Anterior cingulate cortex (tissue), 58 donors: ENCODE results near the gene USP24.

Source experiments
- DNase-seq, 58 donors: peaks; one replicate each; lab custom pipeline; 2025; lab: John Stamatoyannopoulos, UW

The USP24 gene

DNA sequence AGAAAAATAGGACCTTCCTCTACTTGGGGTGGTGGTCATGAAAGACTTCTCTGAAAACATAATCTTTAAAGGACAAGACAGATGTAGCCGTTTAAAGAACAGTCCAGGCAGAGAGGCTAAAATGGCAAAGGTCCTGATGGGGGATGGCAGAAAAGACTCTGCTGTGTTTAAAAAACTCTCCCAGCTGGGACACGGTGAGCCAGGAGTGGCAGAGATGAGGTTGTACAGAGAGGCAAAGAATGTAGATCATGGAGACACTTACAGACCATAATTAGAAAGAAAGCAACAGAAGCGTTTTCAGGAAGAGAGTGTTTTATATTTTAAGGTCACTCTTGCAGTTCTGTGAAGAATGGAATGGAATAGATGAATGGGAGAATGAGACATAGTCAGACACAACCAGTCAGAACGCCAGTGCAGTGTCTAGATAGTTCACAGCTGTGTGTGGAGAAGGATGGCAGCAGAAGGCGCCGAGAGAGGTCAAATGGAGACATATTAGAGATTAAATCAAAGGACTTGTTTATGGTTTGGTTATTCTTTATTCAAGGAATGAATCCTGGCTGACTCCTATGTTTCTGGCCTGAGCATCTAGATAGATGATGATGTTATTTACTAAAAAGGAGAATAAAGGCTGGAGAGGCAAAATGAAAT, 47.8 kb downstream of the USP24 start:
- no peak for DNase-seq

- no peak for DNase-seq
These were observed 50.3 kb downstream of the USP24 start for GRCh38 chr1:55164906-55165305.

DNA sequence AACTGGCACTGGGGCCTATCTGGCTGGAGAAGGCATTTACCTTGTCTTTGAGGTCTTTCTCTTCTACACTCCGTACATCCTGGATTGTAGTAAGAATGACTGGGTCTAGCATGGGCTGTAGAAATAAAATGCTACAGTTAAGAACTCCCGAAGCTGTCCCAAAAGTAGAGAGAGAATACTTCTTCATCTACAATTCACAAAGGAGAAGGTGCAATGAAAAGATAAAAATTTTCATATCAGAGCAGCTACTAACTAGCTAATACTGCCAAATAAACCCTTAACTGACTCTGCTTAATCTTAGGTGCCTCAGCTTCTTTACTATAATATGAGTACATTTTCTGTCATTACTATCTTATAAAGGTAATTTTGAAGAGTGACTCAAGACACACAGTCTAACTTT, 55.6 kb downstream of the USP24 start:
- DNase-seq = no peak

- no peak for DNase-seq
These were observed 58.6 kb downstream of the USP24 start for GRCh38 chr1:55156608-55157007.

- no peak for DNase-seq
These were observed 59.1 kb downstream of the USP24 start for GRCh38 chr1:55156093-55156492.

- DNase-seq = peak in 41 of 58 donors; percentile 3 to 65 (median 37)
These were observed 59.6 kb downstream of the USP24 start for GRCh38 chr1:55155522-55155921.

- DNase-seq = peak in 1 of 58 donors; percentile 18
These were observed 60.5 kb downstream of the USP24 start for GRCh38 chr1:55154616-55155015.

- no peak for DNase-seq
These were observed 62.1 kb downstream of the USP24 start for GRCh38 chr1:55153031-55153430.

DNA sequence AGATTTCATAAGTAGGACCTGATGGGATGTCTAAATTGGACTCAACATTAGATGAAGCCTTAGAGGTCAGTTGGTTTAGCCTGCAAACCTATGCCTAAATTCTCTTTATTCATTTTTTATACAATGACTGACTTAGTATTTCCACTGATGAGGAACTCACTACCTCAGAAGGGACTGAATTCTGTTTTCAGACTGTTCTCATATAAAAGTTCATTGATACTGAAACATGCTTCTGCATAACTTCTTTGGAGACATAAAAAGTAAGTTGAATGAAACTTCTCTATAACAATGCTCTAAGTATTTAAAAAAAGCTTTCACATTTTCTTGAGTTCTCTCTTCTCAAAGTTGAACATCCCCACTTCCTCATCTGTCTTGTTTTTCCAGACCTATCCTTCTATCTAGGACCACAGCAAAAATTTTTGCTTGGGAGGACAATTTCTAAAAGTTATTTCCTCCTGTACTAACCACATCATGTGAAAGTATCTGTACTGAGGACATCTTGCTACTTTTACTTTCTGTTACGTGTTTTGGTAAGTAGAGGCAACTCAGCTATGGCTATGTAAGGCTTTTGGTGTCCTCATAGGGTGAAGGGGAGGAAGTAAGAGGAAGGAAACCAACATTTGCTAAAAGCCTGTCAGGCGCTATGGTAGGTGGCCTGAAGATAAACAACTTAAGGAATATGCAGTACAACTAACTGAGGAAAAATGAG, 64.1 kb downstream of the USP24 start:
- peak in 1 of 58 donors; percentile 13 for DNase-seq

GRCh38 chr1:55148676-55149075, 66.5 kb downstream of the USP24 start:
- DNase-seq = no peak

GRCh38 chr1:55147524-55147923, 67.6 kb downstream of the USP24 start:
- no peak for DNase-seq

GRCh38 chr1:55146781-55147180, 68.4 kb downstream of the USP24 start:
- peak in 2 of 58 donors; percentile 6 to 16 for DNase-seq

- DNase-seq = no peak
These were observed 70.3 kb downstream of the USP24 start for GRCh38 chr1:55144886-55145285.

DNA sequence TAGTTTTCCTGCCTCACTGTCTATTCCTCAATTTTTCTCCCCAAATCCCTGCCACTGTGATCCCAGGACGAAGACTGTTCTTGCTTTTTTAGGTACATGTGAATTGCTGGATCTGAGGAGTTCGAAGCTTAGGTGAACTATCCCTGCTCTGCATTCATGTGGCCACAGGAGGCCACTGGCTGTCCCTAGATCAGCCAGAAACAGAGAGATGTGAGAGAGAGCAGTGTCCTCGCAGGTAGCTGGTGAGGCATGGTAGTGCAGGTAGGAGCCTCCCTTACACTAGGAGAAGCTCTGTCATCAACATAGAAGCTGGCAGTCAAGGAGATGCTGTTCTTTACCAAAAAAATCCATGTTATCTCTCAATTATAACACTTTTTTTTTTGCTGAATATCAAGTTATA, 71.5 kb downstream of the USP24 start:
- no peak for DNase-seq

GRCh38 chr1:55141295-55141893, 73.8 kb downstream of the USP24 start:
- no peak for DNase-seq

GRCh38 chr1:55140546-55140983, 74.6 kb downstream of the USP24 start:
- DNase-seq = peak in 38 of 58 donors; percentile 1 to 87 (median 43)

GRCh38 chr1:55140137-55140536, 75.0 kb downstream of the USP24 start:
- no peak for DNase-seq

GRCh38 chr1:55138823-55139222, 76.3 kb downstream of the USP24 start:
- no peak for DNase-seq

DNA sequence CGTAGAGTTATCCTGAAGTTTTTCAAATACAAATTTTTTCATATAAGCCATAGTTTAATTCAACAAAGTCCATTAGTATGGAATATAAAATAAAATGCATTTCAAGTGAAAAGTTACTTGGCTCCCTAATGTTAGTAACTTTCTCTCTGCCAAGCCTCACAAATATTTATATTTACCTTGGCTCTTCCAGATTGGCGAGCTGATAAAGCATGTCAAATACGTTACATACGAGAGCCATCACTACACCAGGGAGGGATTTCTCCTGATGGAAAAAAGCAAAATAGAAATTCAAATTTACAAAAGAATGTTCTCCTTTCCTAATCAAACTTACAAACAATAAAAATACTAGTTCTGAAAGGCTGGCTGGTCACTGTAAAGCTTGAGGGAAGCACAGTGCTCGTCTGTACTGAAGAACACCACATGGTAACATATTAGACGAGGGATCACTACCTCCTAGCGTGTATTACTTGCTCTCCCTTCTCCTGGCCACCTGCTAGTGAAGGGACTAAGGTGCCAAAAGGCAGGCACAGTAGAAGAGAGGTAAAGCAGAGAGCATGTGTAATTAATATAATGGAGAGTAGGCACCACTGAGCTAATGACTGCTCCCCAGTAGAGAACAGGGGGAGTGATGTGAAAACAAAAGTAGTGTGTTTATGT, 80.9 kb downstream of the USP24 start:
- no peak for DNase-seq

GRCh38 chr1:55131801-55132200, 83.4 kb downstream of the USP24 start:
- no peak for DNase-seq

GRCh38 chr1:55131218-55131617, 83.9 kb downstream of the USP24 start:
- DNase-seq = no peak
